ENCODE measurements around the gene RGL1. TPM values are rescaled to one million over a fixed set of nuclear protein-coding genes. Genes with fewer than 3 reads are reported as not detected.

Gene RGL1
- total RNA-seq: 10 to 100 TPM; 12.1 to 13.8 (median 13.0) TPM

- WGBS, 2 donors (ENCODE audit: low coverage in 1 of 2): 0 to 1% methylated on average over 6 to 56 of the region's 58 CpGs
- H3K27ac ChIP-seq: peak within 1 kb of the TSS; percentile 84 to 86 (median 84)
- peaks cover 0 to 33% (median 3%) of the 10 kb centered on the region in 4 donors for H3K4me1 ChIP-seq
- H3K9me3 ChIP-seq: peaks cover 0 to 5% of the 10 kb centered on the region in 2 donors
- DNase-seq: peak; percentile 60
- H3K36me3 ChIP-seq: no peaks in the 10 kb centered on the region
- peaks cover 11% of the 10 kb centered on the region for H3K27me3 ChIP-seq
- peak within 1 kb of the TSS; percentile 39 to 63 (median 47) for H3K4me3 ChIP-seq
- in situ Hi-C loops (cut with MboI; ENCODE audit: low pct_ligation_motif_present in 1 of 4, low pct_unique_long_range_greater_than_20kb in 1 of 4, low sequenced_read_pairs in 3 of 4) (no loop called here), intact Hi-C loops (cut with DNase I; ENCODE audit: low total_unique reads) (loop anchor here (10.0 kb wide), 1 partner anchor 110 kb away; no protein-coding TSS in a partner anchor)
- no peak for TF ChIP-seq CTCF (IDR thresholded peaks at IDR 0.05)
- TF ChIP-seq POLR2A (IDR thresholded peaks at IDR 0.05): peak; percentile 19
- TF ChIP-seq EP300 (IDR thresholded peaks at IDR 0.05; ENCODE audit: low read depth): no peak
- peak; percentile 62 to 79 (median 67) for TF ChIP-seq POLR2AphosphoS5 (IDR thresholded peaks at IDR 0.05)
Observed at GRCh38 chr1:183804916-183805841, at the start of gene RGL1. Gene RGL1 (plus strand): TSS chr1:183805120. CDS start chr1:183805298, 178 bp downstream.

DNA sequence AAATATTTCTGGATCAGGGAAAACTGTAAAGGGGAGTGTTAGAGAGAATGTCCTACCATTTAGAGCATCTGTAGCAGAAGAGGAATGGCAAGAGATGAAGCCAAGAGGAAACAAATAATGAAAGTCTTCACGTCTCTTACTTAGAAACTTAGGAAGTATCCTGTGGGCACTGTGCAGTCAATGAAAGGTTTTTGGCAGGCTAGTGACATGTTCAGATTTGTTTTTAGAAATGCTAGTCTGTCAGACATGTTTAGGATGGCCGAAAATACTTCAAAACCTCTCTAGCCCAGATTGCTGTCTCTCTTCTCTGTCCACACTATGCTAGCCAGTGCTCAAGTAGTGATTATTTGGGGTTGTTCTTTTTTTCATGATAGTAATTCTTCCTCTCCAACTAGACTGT is 48.6 kb upstream of the RGL1 start:
- Histone ChIP-seq H3K27me3 (no peaks in the 10 kb centered on the region), H3K4me3 (no peak overlapping the region), H3K27ac (no peak overlapping the region), H3K4me1 (no peaks in the 10 kb centered on the region), H3K9me3 (no peaks in the 10 kb centered on the region), H3K36me3 (no peaks in the 10 kb centered on the region)
- in situ Hi-C loops (cut with MboI; ENCODE audit: low pct_ligation_motif_present in 1 of 4, low pct_unique_long_range_greater_than_20kb in 1 of 4, low sequenced_read_pairs in 3 of 4): no loop called here
- 80 to 84% methylated on average over 2 of the region's 2 CpGs for WGBS, 2 donors (ENCODE audit: low coverage in 1 of 2)
- no peak for DNase-seq
- intact Hi-C loops (cut with DNase I; ENCODE audit: low total_unique reads): no loop called here
- no peak for TF ChIP-seq CTCF (IDR thresholded peaks at IDR 0.05)
- TF ChIP-seq POLR2A (IDR thresholded peaks at IDR 0.05): no peak
- no peak for TF ChIP-seq POLR2AphosphoS5 (IDR thresholded peaks at IDR 0.05)
- no peak for TF ChIP-seq EP300 (IDR thresholded peaks at IDR 0.05; ENCODE audit: low read depth)

DNA sequence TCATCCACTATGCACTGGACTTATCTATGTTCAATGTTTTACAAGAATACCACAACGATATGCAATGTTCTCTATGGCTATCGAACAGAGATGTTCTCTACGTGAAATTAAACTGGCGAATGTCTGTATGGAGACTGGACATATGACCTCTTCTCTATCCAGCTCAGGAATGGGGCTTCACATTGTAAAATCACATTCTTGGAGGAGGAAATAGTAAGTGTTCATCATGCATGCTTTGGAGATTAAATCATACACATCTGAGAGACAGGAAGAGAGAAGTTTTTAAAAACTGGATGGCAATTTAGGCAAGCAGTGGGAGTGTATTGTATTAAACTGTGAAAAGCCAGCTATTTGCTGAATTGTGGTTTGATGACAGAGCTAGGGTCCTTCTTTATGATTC is 47.9 kb upstream of the RGL1 start:
- no peak for TF ChIP-seq EP300 (IDR thresholded peaks at IDR 0.05; ENCODE audit: low read depth)
- Histone ChIP-seq H3K27ac (no peak overlapping the region), H3K4me3 (no peak overlapping the region), H3K9me3 (no peaks in the 10 kb centered on the region), H3K4me1 (no peaks in the 10 kb centered on the region), H3K36me3 (no peaks in the 10 kb centered on the region), H3K27me3 (no peaks in the 10 kb centered on the region)
- intact Hi-C loops (cut with DNase I; ENCODE audit: low total_unique reads) (no loop called here), in situ Hi-C loops (cut with MboI; ENCODE audit: low pct_ligation_motif_present in 1 of 4, low pct_unique_long_range_greater_than_20kb in 1 of 4, low sequenced_read_pairs in 3 of 4) (no loop called here)
- 55 to 77% methylated on average over 4 of the region's 4 CpGs for WGBS, 2 donors (ENCODE audit: low coverage in 1 of 2)
- no peak for DNase-seq

DNA sequence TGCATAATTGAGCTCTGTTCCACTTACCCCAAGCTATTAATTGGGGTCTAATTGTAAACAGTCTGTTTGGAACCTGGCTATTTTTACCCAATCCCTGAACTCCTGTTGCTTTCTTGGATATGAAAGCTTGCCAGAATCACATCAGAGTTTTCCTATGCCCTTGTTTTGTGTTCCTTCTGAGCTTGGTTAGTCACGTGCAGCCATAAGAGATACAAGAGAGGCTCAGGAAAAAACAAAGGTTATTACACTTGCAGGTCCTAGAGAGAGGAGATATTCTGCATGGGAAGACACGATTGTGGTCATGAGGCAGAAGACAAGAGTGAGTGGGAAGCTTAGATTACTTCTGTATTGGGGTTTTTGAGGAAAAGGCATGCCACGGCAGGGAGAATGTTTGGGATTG is 46.0 kb upstream of the RGL1 start:
- no peak overlapping the region for H3K4me3 ChIP-seq

More for the DNA sequence above, 46.0 kb upstream of the RGL1 start:
- no peak for TF ChIP-seq POLR2A (IDR thresholded peaks at IDR 0.05)
- TF ChIP-seq POLR2AphosphoS5 (IDR thresholded peaks at IDR 0.05): no peak
- no peak for TF ChIP-seq CTCF (IDR thresholded peaks at IDR 0.05)
- no peak for TF ChIP-seq EP300 (IDR thresholded peaks at IDR 0.05; ENCODE audit: low read depth)
- 60 to 71% methylated on average over 2 to 3 of the region's 3 CpGs for WGBS, 2 donors (ENCODE audit: low coverage in 1 of 2)
- no peaks in the 10 kb centered on the region for H3K9me3 ChIP-seq
- intact Hi-C loops (cut with DNase I; ENCODE audit: low total_unique reads) (no loop called here), in situ Hi-C loops (cut with MboI; ENCODE audit: low pct_ligation_motif_present in 1 of 4, low pct_unique_long_range_greater_than_20kb in 1 of 4, low sequenced_read_pairs in 3 of 4) (no loop called here)
- H3K4me1 ChIP-seq: no peaks in the 10 kb centered on the region
- H3K27ac ChIP-seq: no peak overlapping the region
- DNase-seq: no peak
- H3K36me3 ChIP-seq: no peaks in the 10 kb centered on the region
- no peaks in the 10 kb centered on the region for H3K27me3 ChIP-seq
